UCSD-AML1 (cell line): ENCODE results near the gene TACR2.
"Not testable (repeated sequence)": the region's sequence is repeated elsewhere in the genome, so short reads cannot be mapped to it uniquely, and the experiment has no call there.

Source experiments
- DNase-seq: peaks from one replicate; lab custom pipeline; 2025; ENCODE audit not compliant: unreplicated experiment; lab: John Stamatoyannopoulos, UW

Gene TACR2

DNA sequence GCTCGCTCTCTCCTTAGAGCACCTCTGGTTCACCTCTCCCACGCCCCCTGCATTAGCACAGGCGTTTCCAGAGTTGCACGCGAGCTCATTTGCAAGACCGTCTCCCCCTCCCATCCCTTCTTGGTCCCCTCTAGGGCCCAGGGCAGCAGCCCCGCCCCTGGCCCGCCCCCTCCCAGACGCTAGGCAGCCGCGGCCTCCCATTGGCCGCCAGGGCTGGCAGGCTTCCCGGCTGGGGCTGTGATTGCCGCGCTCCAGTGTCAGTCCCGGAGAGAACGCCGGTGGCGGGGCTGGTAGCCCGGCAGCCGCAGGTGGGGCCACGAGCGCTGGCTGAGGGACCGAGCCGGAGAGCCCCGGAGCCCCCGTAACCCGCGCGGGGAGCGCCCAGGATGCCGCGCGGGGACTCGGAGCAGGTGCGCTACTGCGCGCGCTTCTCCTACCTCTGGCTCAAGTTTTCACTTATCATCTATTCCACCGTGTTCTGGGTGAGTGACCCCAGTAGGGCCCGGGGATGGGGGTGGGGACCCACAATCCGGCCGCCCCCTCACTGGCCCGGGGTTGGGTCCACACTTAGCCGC is 34.6 kb upstream of the TACR2 start, which contains the start of gene TSPAN15:
TSPAN15 (plus strand) TSS at position 257 of the 575 bp plus-strand sequence; CDS start at position 387, 130 bp downstream.
- peak; percentile 89 for DNase-seq

DNA sequence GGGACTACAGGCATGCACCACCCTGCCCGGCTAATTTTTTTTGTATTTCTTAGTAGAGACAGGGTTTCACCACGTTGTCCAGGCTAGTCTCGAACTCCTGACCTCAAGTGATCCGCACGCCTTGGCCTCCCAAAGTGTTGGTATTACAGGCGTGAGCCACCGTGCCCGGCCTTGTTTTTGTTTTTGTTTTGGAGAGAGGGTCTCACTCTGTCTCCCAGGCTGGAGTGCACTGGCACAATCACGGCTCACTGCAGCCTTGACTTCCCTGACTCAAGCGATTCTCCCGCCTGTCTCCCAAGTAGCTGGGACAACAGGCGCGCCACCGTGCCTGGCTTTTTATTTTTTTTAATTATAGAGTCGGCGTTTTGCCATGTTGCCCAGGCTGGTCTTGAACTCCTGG is 33.7 kb upstream of the TACR2 start:
- DNase-seq: not testable (repeated sequence)

DNA sequence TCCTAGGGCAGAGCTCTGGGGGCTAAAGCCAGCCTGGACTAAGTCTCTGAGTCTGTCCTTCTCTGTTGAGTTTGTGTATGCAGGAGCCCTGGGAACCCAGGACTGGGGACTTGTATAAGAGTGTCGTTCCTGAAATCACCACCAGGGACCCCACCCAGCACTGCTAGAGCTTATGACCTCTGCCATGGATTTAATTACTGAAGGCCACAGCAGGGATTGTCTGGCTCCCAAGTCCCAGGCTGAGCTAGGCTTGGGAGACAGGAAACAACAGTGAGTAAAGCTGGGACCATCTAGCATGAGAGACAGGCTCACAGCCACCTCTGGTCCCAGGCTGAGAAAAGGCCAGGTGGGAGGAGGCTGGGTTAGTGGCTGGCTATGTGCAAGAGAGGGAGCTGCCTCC is 33.1 kb upstream of the TACR2 start:
- peak; percentile 57 for DNase-seq

DNA sequence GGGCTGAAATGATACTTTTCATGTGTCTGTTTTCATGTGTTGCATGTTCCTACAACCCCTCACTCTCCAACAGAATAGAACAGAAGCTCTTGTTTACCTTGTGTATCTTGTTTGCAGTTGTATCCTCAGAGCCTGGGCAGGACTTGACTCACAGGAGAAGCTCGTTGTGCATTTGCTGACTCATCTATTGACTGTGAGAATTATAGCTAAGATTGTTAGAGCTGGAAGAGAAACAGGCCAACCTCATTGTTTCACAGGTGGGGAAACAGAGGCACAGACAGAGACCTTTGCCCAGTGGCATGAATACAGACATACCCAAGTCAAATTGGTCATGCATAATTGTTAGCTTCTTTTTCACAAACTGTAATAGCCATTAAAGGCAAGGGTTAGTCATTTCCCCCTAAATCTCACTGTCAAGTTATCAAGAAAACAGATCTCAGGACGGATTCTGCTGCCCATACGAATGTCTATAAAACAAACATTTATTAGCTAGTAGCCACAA is 30.0 kb upstream of the TACR2 start:
- no peak for DNase-seq

DNA sequence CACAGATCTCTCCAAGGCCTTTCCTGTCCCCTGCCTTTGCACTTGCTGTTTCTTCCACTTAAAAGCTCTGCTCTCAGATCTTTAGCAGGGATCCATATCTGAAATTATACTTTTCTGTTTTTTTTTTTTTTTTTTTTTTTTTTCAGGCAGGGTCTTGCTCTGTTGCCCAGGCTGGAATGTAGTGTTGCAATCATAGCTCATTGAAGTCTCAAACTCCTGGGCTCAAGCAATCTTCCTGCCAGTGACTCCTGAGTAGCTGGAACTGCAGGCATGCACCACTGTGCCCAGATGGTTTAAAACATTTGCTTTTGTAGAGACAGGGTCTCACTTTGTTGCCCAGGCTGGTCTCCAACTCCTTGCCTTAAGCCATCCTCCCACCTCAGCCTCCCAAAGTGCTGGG is 29.5 kb upstream of the TACR2 start:
- DNase-seq: no peak

DNA sequence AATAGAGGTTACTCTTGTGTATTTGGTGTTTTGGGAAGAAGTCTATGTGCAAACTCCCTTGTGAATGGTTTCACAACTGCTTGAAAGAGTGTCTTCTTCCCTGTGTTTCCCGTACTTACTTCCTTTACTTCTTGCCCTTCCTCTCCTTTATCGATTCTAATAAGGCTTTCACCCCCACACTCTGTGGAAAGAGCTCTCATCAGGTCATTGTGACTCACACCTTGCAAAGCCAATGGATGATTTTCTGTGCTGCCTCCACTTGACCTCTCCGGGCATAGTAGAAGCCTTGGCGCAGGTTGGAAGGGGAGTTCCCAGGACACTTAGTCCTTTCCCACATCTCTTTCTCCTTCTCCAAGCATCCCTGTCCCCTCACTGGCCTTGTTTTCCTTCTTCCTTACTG is 28.3 kb upstream of the TACR2 start:
- DNase-seq: no peak

DNA sequence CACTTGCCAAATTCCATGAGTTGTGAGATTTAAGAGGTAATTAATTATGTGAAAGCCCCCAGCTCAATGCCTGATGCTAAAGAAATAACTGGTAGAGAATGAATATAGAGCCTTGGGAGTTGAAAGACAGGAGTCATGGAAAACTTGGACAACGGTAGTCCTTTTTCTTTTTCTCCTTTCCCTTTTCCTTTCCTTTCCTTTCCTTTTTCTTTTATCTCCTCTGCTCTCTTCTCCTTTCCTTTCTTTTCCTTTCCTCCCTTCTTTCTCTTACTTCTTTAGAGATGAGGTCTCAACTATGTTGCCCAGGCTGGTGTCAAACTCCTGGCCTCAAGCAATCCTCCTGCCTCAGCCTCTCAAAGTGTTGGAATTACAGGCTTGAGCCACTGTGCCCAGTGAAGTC is 26.6 kb upstream of the TACR2 start:
- DNase-seq: no peak

DNA sequence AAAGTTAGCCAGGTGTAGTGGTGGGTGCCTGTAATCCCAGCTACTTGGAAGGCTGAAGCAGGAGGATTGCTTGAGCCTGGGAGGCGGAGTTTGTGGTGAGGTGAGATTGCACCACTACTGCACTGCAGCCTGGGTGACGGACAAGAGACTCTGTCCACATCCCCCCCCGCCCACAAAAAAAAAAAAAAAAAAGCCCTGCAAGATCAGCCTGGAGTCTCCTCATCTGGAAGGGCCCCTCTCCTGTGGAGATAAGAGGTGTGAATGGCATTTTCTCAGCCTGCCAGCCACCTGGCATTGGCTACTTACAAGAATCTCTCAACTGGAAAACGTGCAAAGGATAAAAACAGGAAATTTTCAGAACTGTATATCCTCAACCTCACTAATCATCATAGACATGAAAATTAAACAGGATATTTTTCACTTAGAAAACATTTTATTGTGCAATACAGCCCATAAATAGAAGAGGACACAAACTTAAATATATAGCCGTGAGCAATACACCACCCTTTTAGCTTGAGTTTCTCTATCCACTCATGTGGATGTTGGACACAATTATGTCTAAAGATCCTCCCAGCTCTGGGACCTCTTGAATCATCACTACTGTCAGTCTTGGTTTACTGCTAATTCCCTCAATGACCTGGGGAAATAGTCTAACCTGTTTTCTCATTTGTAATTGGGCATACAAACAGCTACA is 23.2 kb upstream of the TACR2 start:
- DNase-seq: peak; percentile 61

DNA sequence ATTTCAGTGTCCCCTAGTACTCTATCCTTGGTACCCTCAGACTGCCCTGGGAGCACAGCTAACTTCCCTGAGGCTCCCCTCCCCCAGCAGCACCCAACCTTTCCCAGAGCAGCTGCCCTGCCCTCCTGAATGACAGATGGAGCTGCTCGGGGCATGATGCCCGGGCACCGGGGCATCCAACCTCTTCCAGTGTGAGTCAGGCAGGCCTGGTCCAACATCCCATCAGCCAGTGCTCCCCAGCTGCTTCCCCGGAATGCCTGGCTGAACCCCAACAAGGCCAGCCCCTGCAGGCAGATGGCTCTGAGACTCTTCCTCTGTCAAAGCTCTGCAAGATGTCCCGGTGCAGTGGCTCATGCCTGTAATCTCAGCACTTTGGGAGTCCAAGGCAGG is 22.6 kb upstream of the TACR2 start:
- no peak for DNase-seq

DNA sequence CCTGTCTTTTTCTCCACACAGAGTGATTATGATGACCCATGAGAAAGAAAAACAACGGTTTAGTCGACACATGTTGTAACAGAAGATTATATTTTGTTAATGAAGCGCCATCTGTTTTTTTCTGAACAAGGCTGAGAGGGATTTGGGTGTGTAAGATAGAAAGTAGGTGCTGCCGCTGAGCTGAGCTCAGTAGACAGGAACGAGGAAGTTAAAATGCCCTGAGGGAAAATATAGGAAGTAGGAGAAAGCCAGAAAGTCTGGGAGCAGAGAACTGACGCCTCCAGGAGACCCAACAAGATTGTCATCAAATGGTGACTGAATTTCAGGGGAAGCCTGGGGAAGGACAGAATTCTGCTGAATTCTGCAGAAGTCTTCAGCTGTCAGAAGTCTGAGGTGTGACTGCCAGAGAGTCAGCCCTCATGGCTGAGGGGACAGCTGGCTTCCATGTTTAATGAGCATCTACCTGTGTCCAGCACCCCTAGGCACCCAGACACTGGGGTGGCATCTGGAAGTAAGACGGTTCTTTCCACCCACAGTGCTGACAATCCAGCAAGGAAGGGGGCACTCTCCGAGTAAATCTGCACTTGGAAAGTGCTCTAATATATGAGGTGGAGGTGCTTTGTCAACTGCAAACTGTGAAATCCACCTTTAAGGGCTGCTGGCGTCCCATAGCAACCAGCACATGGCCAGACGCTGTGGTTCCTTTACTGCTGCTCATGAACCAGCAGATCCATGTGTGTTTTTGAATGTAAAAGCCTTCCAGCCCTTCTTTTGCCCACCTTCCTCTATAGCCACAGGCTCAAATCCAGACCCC is 22.0 kb upstream of the TACR2 start:
- no peak for DNase-seq

DNA sequence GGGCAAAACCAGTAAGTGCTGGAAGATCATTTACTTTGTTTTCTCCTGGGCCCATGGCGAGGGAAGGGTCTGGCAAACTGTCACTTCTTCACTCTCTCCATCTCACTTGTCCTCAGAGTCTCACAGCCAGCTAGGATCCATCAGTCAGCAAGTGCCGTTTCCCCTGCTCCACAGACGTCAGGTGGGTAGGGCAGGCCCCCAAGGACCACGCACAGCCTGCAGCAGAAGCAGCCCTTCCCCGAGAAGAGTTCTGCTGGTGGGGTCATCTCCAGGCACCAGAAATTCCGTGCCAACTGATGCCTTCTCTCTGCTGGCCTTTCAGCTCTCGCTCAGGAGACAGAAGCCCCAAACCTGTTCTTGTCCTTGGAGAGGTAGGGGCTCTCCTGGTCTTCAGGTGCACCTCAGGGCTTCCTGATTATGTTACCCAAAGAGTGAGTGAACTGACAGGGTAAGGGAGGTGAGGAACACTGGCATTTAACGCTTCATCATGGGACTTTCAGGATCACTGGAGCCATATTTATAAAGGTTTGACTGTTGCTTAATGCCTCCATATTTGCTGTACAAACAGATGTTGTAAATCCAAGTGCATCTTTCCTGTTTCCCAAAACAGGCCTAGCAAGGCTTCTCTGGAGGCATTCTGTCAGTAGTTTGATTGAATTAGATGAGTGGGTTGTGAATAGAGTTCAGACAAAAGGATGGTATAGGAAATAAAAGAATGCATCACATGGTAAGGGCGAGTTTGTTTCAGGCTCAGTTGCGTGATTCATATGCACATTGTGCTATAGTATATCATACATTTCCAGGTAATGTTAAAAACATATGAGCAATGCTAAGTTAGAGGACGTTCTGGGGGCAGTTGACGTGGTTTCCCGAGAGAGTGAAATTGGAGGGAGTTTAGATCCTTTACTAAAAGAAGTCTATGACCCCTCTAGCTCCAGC is 20.9 kb upstream of the TACR2 start:
- DNase-seq: no peak

DNA sequence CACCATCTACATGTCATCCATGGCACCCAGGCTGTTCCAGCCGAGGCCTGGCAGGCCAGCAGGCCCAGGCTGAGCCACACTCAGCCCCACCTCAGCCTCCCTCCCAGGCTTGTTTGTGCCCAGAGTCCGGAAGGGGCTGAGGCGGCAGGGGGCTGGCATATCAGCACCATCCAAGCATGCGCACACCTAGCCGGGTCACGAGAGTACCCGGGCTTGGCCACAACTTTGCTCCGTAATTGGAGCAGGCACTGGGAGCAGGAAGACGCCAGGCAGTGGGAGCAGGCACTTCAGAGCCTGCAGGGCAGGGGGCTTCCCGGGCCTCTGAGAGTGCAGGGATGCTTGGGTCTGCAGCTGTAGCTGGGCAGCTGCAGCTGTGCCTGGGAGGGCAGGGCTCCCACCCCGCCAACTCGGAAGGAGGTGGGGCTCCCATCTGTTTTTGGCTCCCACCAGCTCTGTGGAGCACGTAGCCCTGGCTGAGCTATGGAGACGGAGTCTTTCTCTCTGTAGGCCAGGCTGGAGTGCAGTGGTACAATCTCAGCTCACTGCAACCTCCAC is 19.3 kb upstream of the TACR2 start:
- DNase-seq: no peak

DNA sequence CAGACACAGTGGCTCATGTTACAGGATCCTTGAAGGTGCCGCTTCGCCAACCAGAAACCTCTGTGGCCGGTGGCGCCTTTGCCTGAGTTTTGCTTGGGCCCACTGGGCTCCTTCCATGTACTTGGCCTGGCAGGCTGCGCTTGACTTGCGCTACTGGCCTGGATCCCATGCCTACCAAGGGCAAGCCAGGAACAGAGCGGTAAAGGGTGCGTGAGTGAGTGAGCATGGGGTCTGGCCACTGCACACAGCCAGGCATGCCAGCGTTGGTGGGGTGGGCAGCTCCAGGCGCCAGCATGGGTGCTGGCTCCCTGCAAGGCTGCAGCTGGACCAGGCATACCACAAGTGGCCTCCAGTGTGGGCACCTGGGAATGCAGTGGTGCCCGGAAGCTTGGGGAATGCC is 18.2 kb upstream of the TACR2 start:
- DNase-seq: no peak

DNA sequence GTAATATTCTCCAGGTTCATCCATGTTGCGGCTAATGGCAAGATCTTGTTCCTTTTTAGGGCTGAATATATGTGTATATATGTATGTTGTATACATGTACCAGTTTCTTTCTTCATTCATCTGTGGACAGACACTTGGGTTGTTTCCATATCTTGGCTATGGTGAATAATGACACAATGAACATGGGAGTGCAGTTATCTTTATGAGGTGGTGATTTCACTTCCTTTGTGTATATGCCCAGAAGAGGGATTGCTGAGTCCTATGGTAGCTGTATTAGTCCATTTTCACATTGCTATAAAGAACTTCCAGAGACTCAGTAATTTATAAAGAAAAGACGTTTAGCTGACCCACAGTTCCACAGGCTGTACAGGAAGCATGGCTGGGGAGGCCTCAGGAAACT is 17.5 kb upstream of the TACR2 start:
- DNase-seq: no peak

DNA sequence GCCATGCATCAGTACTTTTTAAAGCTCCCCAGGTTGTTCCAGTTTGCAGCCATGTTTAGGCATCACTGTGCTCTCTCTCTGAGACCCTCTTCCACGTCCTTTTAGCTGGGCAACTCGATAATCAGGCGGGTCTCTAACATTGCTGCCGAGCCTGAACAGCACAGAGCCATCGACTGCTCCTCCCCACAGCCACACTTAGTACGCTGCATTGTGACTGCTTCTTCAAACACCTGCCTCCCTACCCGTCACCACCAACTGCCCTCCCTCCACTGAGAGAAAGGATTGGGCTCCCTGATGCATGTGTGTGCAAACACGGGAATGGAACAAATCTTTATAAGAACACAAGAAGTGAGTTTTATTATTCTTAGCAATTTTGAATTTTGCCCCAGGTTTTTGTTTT is 11.4 kb upstream of the TACR2 start:
- DNase-seq: no peak

DNA sequence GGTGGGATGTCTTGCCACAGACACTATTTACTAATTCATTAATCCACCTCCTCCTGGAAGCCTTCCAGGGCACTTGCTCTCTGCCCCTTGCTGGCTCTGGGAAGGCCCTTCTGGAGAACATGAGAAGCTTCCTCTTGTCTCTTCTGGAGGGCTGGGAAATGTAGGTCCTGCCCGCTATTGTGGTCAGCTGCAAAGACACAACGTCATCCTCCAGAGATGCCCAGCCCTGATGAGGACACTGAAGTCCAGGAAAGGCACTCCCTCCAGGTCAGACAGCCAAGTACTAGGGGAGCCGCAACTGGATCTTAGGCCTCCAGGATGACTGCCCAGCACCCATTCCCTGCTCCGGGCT is 9.6 kb upstream of the TACR2 start:
- DNase-seq: no peak

DNA sequence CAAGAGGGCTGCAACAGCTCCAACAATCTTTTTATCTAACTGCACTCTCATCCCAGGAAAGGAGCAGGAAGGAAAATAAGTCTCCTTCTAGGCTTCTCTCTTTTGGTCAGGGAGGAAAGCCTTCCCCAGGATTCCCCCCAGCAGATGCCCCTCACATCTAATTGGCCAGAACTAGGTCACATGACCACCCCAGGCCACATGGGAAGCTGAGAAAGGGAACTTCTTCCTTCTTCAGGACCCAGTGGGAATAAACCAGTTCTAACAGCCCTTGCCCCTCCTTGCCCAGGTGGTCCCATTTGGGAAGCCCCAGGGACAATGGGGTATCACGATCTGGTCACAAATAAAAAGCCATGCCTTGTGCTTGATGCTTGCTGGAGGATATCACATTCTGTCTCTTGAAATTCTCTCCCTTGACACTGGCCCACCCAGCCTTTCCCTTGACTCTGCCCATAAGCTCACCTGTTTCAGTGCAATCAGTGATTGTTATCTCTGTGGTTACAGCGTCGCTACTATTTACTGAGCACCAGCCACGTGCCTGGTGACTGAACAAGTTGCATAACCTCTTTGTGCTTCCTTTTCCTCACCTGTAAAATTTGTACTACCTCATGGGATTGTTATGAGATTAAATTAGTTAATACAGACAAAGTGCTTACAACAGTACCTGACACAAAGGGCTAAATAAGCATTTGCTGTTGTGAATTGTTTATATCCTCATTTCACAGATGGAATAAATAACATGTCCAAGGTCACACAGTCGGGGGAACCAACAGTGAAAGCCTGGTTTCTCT is 9.0 kb upstream of the TACR2 start:
- no peak for DNase-seq

DNA sequence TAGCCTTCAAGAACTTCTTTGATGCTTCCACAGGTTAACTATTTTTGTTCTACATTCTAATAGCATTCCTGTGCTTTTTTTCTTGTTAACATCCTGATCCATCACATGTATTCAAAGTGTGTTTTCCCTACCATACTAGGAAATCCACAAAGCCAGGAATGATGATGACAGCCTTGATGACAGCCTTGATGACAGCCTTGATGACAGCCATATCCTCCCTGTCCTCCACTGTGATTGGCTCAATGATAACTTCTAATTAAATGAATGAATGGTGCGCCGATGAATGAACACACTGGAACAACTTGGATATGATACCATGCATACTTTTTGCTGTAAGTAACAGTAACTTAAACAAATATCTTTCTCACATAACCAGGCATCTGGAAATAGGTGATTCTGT is 8.3 kb upstream of the TACR2 start:
- no peak for DNase-seq

DNA sequence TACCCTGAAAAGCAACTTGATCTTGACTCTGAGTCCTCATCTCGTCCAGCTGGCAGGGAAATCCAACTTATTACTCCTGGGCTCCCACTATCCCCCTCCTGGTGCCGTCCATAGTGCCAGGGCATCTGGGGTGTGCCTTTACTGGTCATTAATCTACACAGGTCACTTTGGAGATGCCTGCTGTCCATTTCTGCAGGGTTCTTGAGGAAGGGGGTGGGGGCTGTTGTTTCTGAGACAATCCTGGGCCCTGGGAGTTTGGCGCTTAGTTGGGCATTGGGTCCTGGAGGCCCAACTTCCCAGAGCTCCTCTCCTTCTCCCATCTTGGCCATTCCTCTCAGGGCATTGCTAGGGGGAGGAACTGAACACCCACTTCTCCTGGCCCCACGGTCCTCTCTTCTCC is 6.0 kb upstream of the TACR2 start:
- no peak for DNase-seq
